Activated CD8-positive, alpha-beta T cell treated with anti-CD3 and anti-CD28 coated beads, Interleukin-2, amount 10 ng/mL, durations not matched to agents 7 days and 5 days (primary cell): Measurements from ENCODE around the gene FAM43A. TPM values are rescaled to one million over a fixed set of nuclear protein-coding genes. Genes with fewer than 3 reads are reported as not detected.

Experiments used
- ATAC-seq: fragments of 150-1000 bp; cut with Tn5 transposase; one replicate; pipeline ENCODE4 v1.10.0; 2021; ENCODE audit warnings: moderate library complexity
- CTCF ChIA-PET: fragments of 350-600 bp; sonication (Branson Sonifier 250); formaldehyde crosslinking; loops from one replicate; lab custom pipeline; 2021; ENCODE audit warnings: antibody characterized with exemption; lab: Charles Lee
- POLR2A ChIA-PET: fragments of 350-600 bp; sonication (Branson Sonifier 250); formaldehyde crosslinking; loops from one replicate; lab custom pipeline; 2021; ENCODE audit warnings: antibody characterized with exemption; lab: Charles Lee
- DNase-seq: peaks from one replicate; pipeline ENCODE4 v3.0.0-alpha.2; 2020
- H3K27ac Mint-ChIP-seq: one replicate; pipeline ENCODE4 v1.8.0; 2021; ENCODE audit warnings: mild to moderate bottlenecking, mixed read lengths
- H3K27me3 Mint-ChIP-seq: one replicate; pipeline ENCODE4 v1.8.0; 2021; ENCODE audit warnings: low read depth, mixed read lengths
- H3K36me3 Mint-ChIP-seq: one replicate; pipeline ENCODE4 v1.8.0; 2021; ENCODE audit warnings: low read depth, mixed read lengths
- H3K4me1 Mint-ChIP-seq: one replicate; pipeline ENCODE4 v1.8.0; 2021; ENCODE audit warnings: low read depth, mixed read lengths
- H3K4me3 Mint-ChIP-seq: one replicate; pipeline ENCODE4 v1.8.0; 2021; ENCODE audit warnings: mild to moderate bottlenecking, mixed read lengths
- H3K9me3 Mint-ChIP-seq: one replicate; pipeline ENCODE4 v1.8.0; 2022; ENCODE audit warnings: mixed read lengths; ENCODE audit not compliant: insufficient read depth
- total RNA-seq, 2 experiments: library from RNA; stranded (reverse); gene quantifications; one replicate each; pipeline ENCODE4 v1.2.3, GENCODE V29; 2021

The FAM43A gene
- total RNA-seq, 2 experiments from 2014 or later, result 1.1 to 1.2 TPM

- Mint-ChIP-seq H3K4me1 (peaks cover 4% of the 10 kb centered on the region), H3K27ac (no peak overlapping the region), H3K36me3 (no peaks in the 10 kb centered on the region), H3K9me3 (no peaks in the 10 kb centered on the region), H3K27me3 (no peaks in the 10 kb centered on the region), H3K4me3 (no peak overlapping the region)
- POLR2A ChIA-PET, result no interaction called here
- ATAC-seq, result no peak
- no peak for DNase-seq
- CTCF ChIA-PET, result no interaction called here
Observed at GRCh38 chr3:194711913-194712312, 26.2 kb downstream of the FAM43A start.

GRCh38 chr3:194713299-194714136, 27.8 kb downstream of the FAM43A start:
- Mint-ChIP-seq H3K4me3 (no peak overlapping the region), H3K27me3 (no peaks in the 10 kb centered on the region), H3K9me3 (no peaks in the 10 kb centered on the region), H3K36me3 (no peaks in the 10 kb centered on the region), H3K4me1 (peaks cover 4% of the 10 kb centered on the region), H3K27ac (no peak overlapping the region)
- POLR2A ChIA-PET, result no interaction called here
- CTCF ChIA-PET, result no interaction called here
- ATAC-seq, result no peak
- DNase-seq, result no peak

GRCh38 chr3:194714137-194714455, 28.4 kb downstream of the FAM43A start:
- H3K4me3 Mint-ChIP-seq, result no peak overlapping the region
- POLR2A ChIA-PET, result no interaction called here
- no peaks in the 10 kb centered on the region for H3K27me3 Mint-ChIP-seq
- no peaks in the 10 kb centered on the region for H3K9me3 Mint-ChIP-seq
- ATAC-seq (no peak), DNase-seq (no peak)
- no peaks in the 10 kb centered on the region for H3K36me3 Mint-ChIP-seq
- H3K4me1 Mint-ChIP-seq, result peaks cover 4% of the 10 kb centered on the region
- no peak overlapping the region for H3K27ac Mint-ChIP-seq
- CTCF ChIA-PET, result interaction anchor here (4.5 kb wide), 1 partner anchor 26 kb away, joined by 16 read pairs; no protein-coding TSS in a partner anchor

- no peaks in the 10 kb centered on the region for H3K9me3 Mint-ChIP-seq
- H3K4me1 Mint-ChIP-seq, result peaks cover 4% of the 10 kb centered on the region
- H3K27me3 Mint-ChIP-seq, result no peaks in the 10 kb centered on the region
- H3K36me3 Mint-ChIP-seq, result no peaks in the 10 kb centered on the region
- DNase-seq (no peak), ATAC-seq (no peak)
- ChIA-PET POLR2A (no interaction called here), CTCF (interaction anchor here (4.5 kb wide), 1 partner anchor 27 kb away, joined by 16 read pairs; no protein-coding TSS in a partner anchor)
- no peak overlapping the region for H3K4me3 Mint-ChIP-seq
- no peak overlapping the region for H3K27ac Mint-ChIP-seq
Observed at GRCh38 chr3:194714564-194714963, 28.9 kb downstream of the FAM43A start.

GRCh38 chr3:194715022-194715800, 29.5 kb downstream of the FAM43A start:
- POLR2A ChIA-PET, result no interaction called here
- DNase-seq (no peak), ATAC-seq (peak; percentile 63)
- Mint-ChIP-seq H3K9me3 (no peaks in the 10 kb centered on the region), H3K36me3 (no peaks in the 10 kb centered on the region), H3K27ac (no peak overlapping the region), H3K4me1 (peaks cover 4% of the 10 kb centered on the region), H3K4me3 (no peak overlapping the region), H3K27me3 (no peaks in the 10 kb centered on the region)
- CTCF ChIA-PET, result interaction anchor here (1.2 to 4.5 kb wide), 2 partner anchors 28 to 32 kb away, joined by 3 to 16 read pairs; no protein-coding TSS in a partner anchor

GRCh38 chr3:194718079-194718478, 32.4 kb downstream of the FAM43A start:
- H3K36me3 Mint-ChIP-seq, result no peaks in the 10 kb centered on the region

GRCh38 chr3:194720048-194720447, 34.4 kb downstream of the FAM43A start:
- no peaks in the 10 kb centered on the region for H3K36me3 Mint-ChIP-seq
- ATAC-seq, result no peak
- ChIA-PET CTCF (no interaction called here), POLR2A (no interaction called here)
- DNase-seq, result no peak
- H3K4me1 Mint-ChIP-seq, result peaks cover 3% of the 10 kb centered on the region
- no peak overlapping the region for H3K27ac Mint-ChIP-seq
- no peaks in the 10 kb centered on the region for H3K27me3 Mint-ChIP-seq
- H3K9me3 Mint-ChIP-seq, result no peaks in the 10 kb centered on the region
- H3K4me3 Mint-ChIP-seq, result no peak overlapping the region

More at GRCh38 chr3:194718079-194718478, 32.4 kb downstream of the FAM43A start:
- ATAC-seq (no peak), DNase-seq (no peak)
- CTCF ChIA-PET, result interaction anchor here (1.0 to 4.5 kb wide), 2 partner anchors 30 to 307 kb away, joined by 3 to 16 read pairs; no protein-coding TSS in a partner anchor
- no peak overlapping the region for H3K4me3 Mint-ChIP-seq
- no peaks in the 10 kb centered on the region for H3K9me3 Mint-ChIP-seq
- POLR2A ChIA-PET, result interaction anchor here (1.0 kb wide), 1 partner anchor 9 kb away, joined by 3 read pairs; no protein-coding TSS in a partner anchor
- H3K27me3 Mint-ChIP-seq, result no peaks in the 10 kb centered on the region
- no peak overlapping the region for H3K27ac Mint-ChIP-seq
- peaks cover 4% of the 10 kb centered on the region for H3K4me1 Mint-ChIP-seq

GRCh38 chr3:194723846-194724618, 38.3 kb downstream of the FAM43A start:
- ChIA-PET CTCF (no interaction called here), POLR2A (no interaction called here)
- ATAC-seq, result no peak
- H3K4me1 Mint-ChIP-seq, result no peaks in the 10 kb centered on the region
- H3K4me3 Mint-ChIP-seq, result no peak overlapping the region
- H3K9me3 Mint-ChIP-seq, result no peaks in the 10 kb centered on the region
- no peak overlapping the region for H3K27ac Mint-ChIP-seq
- peaks cover 3% of the 10 kb centered on the region for H3K27me3 Mint-ChIP-seq
- no peak for DNase-seq
- H3K36me3 Mint-ChIP-seq, result no peaks in the 10 kb centered on the region

- ATAC-seq, result no peak
- H3K4me1 Mint-ChIP-seq, result no peaks in the 10 kb centered on the region
- POLR2A ChIA-PET, result no interaction called here
- no peak for DNase-seq
- H3K4me3 Mint-ChIP-seq, result no peak overlapping the region
- H3K27ac Mint-ChIP-seq, result no peak overlapping the region
- peaks cover 9% of the 10 kb centered on the region for H3K27me3 Mint-ChIP-seq
- H3K9me3 Mint-ChIP-seq, result no peaks in the 10 kb centered on the region
- no peaks in the 10 kb centered on the region for H3K36me3 Mint-ChIP-seq
- CTCF ChIA-PET, result no interaction called here
Observed at GRCh38 chr3:194725346-194725745, 39.7 kb downstream of the FAM43A start.

GRCh38 chr3:194727435-194728128, 41.9 kb downstream of the FAM43A start:
- no peak for ATAC-seq
- CTCF ChIA-PET, result interaction anchor here (1.5 kb wide), 1 partner anchor 10 kb away, joined by 3 read pairs; no protein-coding TSS in a partner anchor
- no peaks in the 10 kb centered on the region for H3K9me3 Mint-ChIP-seq
- H3K4me3 Mint-ChIP-seq, result no peak overlapping the region
- peaks cover 16% of the 10 kb centered on the region for H3K27me3 Mint-ChIP-seq
- H3K36me3 Mint-ChIP-seq, result no peaks in the 10 kb centered on the region
- DNase-seq, result no peak
- no peak overlapping the region for H3K27ac Mint-ChIP-seq
- no peaks in the 10 kb centered on the region for H3K4me1 Mint-ChIP-seq
- POLR2A ChIA-PET, result interaction anchor here (0.8 kb wide), 1 partner anchor 9 kb away, joined by 3 read pairs; no protein-coding TSS in a partner anchor

GRCh38 chr3:194728986-194729385, 43.3 kb downstream of the FAM43A start:
- H3K4me3 Mint-ChIP-seq, result no peak overlapping the region
- peaks cover 20% of the 10 kb centered on the region for H3K27me3 Mint-ChIP-seq
- H3K36me3 Mint-ChIP-seq, result no peaks in the 10 kb centered on the region
- no peaks in the 10 kb centered on the region for H3K9me3 Mint-ChIP-seq
- ChIA-PET CTCF (interaction anchor here (1.0 kb wide), 1 partner anchor 378 kb away, joined by 3 read pairs; no protein-coding TSS in a partner anchor), POLR2A (no interaction called here)
- H3K27ac Mint-ChIP-seq, result no peak overlapping the region
- no peaks in the 10 kb centered on the region for H3K4me1 Mint-ChIP-seq
- no peak for DNase-seq
- ATAC-seq, result no peak
